ENCODE results near the gene CRTAC1.

CRTAC1 gene

DNA sequence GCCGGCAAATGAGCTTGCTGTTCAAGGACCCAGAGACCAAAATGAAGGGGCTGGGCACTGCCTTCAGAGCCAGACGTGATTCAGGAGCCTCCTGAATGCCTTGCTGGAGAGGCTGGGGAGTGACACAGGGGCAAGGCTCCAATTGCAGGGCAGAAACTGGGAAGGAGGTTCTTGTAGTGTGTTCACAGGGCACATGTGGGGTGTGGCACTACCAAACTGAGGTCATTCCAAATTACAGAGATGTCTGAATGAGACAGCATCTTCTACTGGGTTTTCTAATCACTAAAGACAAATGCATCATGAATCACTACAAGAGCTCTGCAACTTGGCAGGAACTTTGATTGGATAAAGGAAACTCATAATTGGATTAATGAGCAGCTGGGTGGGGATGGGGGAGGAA lies 17.8 kb downstream of the CRTAC1 start:
- Histone ChIP-seq H3K36me3 (no peaks in the 10 kb centered on the region), H3K27me3 (no peaks in the 10 kb centered on the region), H3K4me3 (ENCODE audit: low read depth, low read length) (no peak overlapping the region), H3K4me1 (no peaks in the 10 kb centered on the region), H3K9me3 (no peaks in the 10 kb centered on the region)
- DNase-seq, result no peak
- TF ChIP-seq, protein P1, sequence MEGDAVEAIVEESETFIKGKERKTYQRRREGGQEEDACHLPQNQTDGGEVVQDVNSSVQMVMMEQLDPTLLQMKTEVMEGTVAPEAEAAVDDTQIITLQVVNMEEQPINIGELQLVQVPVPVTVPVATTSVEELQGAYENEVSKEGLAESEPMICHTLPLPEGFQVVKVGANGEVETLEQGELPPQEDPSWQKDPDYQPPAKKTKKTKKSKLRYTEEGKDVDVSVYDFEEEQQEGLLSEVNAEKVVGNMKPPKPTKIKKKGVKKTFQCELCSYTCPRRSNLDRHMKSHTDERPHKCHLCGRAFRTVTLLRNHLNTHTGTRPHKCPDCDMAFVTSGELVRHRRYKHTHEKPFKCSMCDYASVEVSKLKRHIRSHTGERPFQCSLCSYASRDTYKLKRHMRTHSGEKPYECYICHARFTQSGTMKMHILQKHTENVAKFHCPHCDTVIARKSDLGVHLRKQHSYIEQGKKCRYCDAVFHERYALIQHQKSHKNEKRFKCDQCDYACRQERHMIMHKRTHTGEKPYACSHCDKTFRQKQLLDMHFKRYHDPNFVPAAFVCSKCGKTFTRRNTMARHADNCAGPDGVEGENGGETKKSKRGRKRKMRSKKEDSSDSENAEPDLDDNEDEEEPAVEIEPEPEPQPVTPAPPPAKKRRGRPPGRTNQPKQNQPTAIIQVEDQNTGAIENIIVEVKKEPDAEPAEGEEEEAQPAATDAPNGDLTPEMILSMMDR (IDR thresholded peaks at IDR 0.05; ENCODE audit: low read depth, low read length), result no peak

DNA sequence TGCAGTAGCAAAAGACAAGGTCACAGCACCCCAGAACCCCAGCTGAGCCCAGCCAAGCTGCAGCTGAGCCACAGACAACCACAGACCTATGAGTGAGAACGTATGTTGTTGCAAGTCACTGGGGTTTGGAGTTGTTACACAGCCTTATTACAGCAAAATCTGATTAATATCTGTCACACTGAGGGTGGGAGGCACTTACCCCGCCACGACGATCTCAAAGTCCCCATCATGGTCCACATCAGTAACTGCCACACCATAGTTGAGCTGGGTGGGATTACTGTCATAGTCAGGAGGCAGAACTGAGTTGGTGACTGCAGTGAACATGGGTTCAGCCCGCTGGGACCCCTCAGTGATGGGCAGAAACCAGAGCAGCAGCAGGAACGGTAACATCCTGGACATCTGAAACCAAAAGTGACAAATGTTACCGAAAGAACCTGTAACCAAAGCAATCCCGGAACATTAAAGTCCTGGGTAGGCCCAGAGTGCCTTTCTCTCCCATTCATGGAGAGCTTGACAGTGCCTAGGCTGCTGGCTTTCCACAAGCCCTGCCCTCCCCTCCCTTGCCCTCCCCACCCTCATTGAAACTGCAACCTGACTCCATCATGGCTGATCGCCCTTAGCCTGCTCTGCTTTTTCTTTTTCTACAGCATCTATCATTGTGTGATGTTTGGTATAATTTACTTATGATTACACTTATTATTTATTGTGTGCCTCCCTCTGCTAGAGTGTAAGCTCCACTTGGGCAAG lies 19.3 kb downstream of the CRTAC1 start:
- Histone ChIP-seq H3K27me3 (no peaks in the 10 kb centered on the region), H3K4me1 (no peaks in the 10 kb centered on the region), H3K9me3 (no peaks in the 10 kb centered on the region), H3K36me3 (no peaks in the 10 kb centered on the region), H3K4me3 (ENCODE audit: low read depth, low read length) (no peak overlapping the region)
- TF ChIP-seq, protein P1 (IDR thresholded peaks at IDR 0.05; ENCODE audit: low read depth, low read length), result no peak
- no peak for DNase-seq

DNA sequence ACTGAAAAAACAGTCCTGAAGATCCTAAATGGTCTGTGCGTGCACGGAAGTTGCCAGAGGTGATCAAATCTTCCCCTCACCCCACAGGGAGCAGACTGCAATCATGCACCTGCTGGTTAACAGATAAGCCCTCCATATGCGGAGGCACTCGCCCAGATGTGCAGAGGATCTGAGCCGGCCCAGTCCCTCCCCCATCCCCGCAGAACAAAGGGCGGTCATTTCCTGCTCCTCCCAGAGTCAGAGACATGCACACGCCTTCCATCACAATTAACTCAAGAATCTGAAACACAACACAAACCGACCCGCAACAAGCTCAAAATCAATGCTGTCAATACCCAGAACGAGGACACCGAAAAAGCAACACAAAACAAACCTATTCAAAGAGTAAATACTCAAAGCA lies 24.2 kb downstream of the CRTAC1 start:
- Histone ChIP-seq H3K9me3 (no peaks in the 10 kb centered on the region), H3K4me1 (no peaks in the 10 kb centered on the region), H3K27me3 (no peaks in the 10 kb centered on the region), H3K4me3 (ENCODE audit: low read depth, low read length) (no peak overlapping the region), H3K36me3 (no peaks in the 10 kb centered on the region)
- TF ChIP-seq, protein P1 (IDR thresholded peaks at IDR 0.05; ENCODE audit: low read depth, low read length), result no peak
- peak; percentile 16 for DNase-seq

DNA sequence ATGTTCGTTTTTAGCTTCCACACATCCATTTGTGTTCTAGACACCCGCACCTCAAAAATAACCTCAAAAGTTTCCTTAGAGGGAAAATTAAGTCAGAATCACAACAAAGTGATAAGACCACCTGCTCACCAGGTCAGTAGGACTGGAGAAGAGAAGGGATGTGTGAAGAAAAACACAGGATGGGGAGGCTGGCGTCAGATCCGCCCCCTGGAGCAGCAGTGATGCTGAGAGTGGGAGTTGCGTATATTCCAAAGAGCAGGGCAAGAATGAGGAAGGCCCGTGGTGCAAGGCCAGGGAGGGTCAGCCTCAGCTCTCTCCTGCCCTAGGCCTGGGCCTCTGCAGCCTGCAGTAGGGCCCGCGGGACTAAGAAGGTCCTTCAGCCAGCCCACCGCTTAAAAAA lies 28.7 kb downstream of the CRTAC1 start:
- Histone ChIP-seq H3K36me3 (no peaks in the 10 kb centered on the region), H3K9me3 (no peaks in the 10 kb centered on the region), H3K4me3 (ENCODE audit: low read depth, low read length) (no peak overlapping the region), H3K4me1 (no peaks in the 10 kb centered on the region), H3K27me3 (no peaks in the 10 kb centered on the region)
- DNase-seq, result no peak
- TF ChIP-seq, protein P1 (IDR thresholded peaks at IDR 0.05; ENCODE audit: low read depth, low read length), result no peak

DNA sequence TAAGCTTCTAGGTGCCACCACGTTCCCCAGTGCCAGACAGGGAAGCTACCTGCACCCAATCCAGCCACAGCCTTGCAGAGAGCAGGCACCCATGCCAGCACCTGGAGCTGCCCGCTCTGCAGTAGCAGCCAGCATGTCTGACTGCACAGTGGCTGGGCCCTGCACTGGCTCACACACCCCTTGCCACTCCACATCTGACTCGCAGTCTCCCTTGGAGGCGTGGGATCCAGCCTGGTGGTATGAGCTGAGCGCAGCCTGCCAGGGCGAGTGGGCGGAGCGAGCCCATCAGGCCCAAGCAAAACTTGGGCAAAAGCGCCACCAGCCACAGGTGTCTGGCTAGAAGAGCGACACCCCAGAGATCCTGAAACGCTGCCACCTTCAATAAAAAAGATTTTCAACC lies 30.1 kb downstream of the CRTAC1 start:
- no peaks in the 10 kb centered on the region for H3K27me3 ChIP-seq
- no peak for DNase-seq
- no peaks in the 10 kb centered on the region for H3K36me3 ChIP-seq
- TF ChIP-seq, protein P1 (IDR thresholded peaks at IDR 0.05; ENCODE audit: low read depth, low read length), result no peak
- H3K4me3 ChIP-seq (ENCODE audit: low read depth, low read length), result no peak overlapping the region
- H3K4me1 ChIP-seq, result no peaks in the 10 kb centered on the region
- H3K9me3 ChIP-seq, result no peaks in the 10 kb centered on the region

DNA sequence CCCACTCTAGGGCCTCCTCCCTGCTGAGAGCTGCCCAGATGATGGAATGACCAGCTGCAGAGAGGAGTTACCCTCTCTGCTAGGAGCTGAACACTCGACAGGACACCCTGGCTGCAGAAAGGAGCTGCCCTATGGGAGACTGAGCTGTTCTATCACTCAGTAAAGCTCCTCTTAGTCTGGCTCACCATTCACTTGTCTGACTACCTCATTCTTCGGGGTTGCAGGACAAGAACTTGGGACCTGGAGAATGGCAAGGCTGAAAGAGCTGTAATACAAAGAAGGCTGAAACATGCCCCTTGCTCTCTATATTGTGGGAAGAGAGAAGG lies 30.5 kb downstream of the CRTAC1 start:
- Histone ChIP-seq H3K4me3 (ENCODE audit: low read depth, low read length) (no peak overlapping the region), H3K9me3 (no peaks in the 10 kb centered on the region), H3K27me3 (no peaks in the 10 kb centered on the region), H3K4me1 (no peaks in the 10 kb centered on the region), H3K36me3 (no peaks in the 10 kb centered on the region)
- no peak for DNase-seq
- TF ChIP-seq, protein P1 (IDR thresholded peaks at IDR 0.05; ENCODE audit: low read depth, low read length), result no peak

Data from BE2C (cell line).